GM19351 (cell line): Measurements from ENCODE around the gene TMEM62.
"Not testable (repeated sequence)": the region's sequence is repeated elsewhere in the genome, so short reads cannot be mapped to it uniquely, and the experiment has no call there.

ENCODE experiments used
- ATAC-seq: cut with Tn5 transposase; IDR thresholded peaks from one replicate; pipeline ENCODE4 v1.9.1; 2021; ENCODE audit warnings: mild to moderate bottlenecking, moderate library complexity; ENCODE audit not compliant: unreplicated experiment

Gene TMEM62

DNA sequence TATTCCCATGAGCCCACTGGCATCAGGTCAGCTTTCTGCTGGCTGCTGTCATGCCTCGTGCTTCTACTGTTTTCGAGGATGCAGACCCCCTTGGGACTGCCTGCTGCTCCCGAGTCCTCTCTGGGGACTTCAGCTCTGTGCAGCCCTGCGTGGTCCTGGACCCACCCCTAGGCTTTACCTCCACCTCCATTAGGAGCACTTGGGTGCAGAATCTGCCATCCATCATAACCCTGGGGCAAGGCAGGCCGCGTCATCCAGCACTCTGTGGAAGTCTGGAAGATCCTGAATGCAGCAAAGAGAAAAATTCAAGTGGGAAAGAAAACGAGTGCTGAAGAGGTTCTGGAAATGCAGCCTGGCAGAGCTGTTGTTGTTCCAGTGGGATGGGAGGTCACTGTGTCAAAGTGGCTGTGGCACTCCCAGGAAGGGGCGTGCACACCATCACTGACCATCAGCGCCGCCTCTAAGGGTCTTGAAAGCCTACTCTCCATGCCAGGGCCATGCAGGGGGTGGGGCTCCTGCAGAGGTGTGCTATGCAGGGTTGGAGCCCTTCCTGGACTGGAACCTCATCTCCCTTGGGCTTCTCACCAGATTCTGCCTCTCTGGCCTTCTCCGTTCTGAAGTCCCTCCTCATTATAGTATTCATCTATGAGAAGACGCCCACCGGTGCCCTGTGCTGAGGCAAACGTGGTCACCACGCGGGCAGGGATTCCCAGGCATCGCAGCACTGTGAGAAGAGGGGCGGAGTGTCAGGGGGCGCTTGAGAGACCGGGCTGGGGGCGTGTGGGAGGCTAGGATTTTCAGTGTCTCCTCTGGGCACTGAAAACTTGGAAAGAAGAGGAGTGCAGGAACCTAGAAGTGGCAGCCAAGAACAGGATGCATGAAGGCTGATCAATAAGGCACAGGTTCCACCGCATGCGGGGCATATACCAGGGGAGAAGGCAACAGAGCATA, 74.9 kb downstream of the TMEM62 start:
- ATAC-seq, result no peak

GRCh38 chr15:43209059-43209824, 75.9 kb downstream of the TMEM62 start:
- ATAC-seq, result no peak

DNA sequence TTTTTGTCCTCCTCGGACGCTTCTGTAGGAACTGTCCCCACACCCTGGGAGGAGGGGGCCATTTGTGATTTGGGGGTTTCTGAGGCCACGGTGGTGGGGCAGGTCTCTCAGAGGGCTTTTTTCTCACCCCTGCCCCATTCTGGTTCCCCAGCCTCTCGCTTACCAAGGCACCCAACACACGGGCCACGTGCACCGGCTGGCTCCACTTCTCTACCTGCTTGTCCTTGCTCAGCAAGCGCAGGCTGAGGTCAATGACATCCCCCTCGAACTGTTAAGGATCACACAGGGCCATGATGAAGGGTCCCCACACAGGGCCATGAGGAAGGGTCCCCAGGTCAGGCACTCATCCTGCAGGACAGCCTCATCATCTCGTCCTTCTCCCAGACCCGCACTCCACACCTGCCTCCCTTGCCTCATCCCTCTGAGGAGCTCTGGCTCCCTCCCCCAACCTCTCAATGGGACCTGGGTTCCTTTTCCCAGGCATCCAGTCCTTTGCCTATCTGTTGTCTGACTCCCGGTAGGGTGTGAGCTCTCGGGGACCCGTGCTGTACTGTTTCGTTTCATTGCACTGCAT, 76.9 kb downstream of the TMEM62 start:
- ATAC-seq, result no peak

DNA sequence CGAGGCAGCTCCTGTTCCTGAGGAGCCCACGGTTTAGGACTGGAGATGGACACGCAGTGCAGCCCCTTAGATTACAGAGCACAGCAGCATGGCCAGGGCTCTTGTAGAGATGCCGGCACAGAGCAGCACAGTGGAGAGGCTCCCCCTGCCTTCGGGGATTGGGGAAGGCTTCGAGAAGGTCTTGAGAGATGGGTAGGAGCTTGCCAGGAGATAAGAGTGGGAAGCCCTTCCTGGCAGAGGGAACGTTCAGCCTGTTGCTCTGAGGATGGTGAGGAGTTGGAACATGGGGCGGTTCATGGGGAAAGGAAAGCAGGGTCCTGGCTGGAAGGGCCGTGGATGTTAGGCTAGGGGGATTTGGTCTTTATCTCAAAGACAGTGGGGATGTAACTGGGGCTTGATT, 77.4 kb downstream of the TMEM62 start:
- ATAC-seq, result no peak

DNA sequence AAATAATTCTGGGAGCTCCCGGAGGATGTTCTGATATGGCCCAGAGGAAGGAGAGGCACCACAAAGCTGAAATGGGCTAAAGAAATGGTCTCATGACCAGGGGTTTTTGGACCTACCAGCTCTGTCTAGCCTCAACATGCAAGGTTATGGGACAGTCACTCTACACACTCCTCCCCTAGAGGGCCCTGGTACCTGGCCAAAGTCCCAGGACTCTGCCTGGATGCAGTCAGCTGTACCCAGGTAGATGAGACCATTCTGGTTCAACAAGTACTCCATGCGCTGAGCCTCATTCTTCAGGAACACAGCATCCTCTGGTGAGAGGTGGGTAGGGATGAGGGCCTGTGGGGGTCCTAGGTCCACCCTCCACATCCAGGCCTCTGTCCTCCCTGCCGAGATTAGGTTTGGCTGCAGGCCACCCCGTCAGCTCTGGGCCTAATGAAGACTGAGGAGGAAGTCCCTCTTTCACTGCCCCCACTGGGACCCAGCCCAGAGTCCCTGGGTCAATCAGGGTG, 77.9 kb downstream of the TMEM62 start:
- ATAC-seq, result no peak

GRCh38 chr15:43212299-43212698, 78.9 kb downstream of the TMEM62 start:
- no peak for ATAC-seq

GRCh38 chr15:43212951-43213350, 79.6 kb downstream of the TMEM62 start:
- no peak for ATAC-seq

- no peak for ATAC-seq
These were observed 80.1 kb downstream of the TMEM62 start for GRCh38 chr15:43213466-43213865.

DNA sequence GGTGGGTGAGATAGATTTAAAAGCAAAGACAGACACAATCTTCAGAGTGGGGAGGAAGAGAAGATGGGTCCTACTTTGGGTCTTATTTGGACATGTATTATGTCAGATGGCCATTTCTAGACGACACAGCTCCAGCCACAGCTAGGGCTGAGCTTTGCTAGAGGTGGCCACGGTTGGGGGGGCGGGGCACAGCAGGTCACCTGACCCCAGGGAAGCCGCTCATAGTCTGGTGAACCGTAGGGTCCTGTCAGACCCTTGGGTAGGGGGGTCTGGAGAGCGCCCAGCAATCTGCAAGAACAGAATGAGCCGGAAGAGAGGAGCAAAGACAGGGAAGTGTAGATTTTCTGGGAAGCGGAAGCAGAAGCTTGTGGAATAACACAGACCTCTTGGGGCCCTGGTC, 80.8 kb downstream of the TMEM62 start:
- ATAC-seq, result no peak

- no peak for ATAC-seq
These were observed 81.4 kb downstream of the TMEM62 start for GRCh38 chr15:43214592-43215295.

DNA sequence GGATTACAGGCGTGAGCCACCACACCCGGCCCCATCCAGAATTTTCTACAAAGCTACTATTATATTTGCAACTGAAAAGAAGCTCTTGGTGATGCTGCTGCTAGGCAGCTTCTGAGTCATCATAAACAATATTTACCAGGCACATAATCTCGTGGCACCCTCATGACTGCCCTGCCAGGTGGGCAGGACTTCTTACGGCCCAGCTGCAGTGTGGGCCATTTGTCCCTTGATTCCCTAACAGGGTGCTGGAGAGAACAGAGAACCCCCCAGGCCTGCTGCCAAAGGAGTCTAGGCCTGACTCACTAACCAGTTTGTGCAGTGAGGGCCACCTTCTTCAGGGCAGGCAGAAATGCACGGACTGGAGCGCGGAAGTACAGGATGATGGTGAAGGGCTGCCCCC, 82.6 kb downstream of the TMEM62 start:
- ATAC-seq, result no peak

GRCh38 chr15:43218908-43219706, 85.7 kb downstream of the TMEM62 start:
- no peak for ATAC-seq

- no peak for ATAC-seq
These were observed 86.8 kb downstream of the TMEM62 start for GRCh38 chr15:43219929-43220928.

DNA sequence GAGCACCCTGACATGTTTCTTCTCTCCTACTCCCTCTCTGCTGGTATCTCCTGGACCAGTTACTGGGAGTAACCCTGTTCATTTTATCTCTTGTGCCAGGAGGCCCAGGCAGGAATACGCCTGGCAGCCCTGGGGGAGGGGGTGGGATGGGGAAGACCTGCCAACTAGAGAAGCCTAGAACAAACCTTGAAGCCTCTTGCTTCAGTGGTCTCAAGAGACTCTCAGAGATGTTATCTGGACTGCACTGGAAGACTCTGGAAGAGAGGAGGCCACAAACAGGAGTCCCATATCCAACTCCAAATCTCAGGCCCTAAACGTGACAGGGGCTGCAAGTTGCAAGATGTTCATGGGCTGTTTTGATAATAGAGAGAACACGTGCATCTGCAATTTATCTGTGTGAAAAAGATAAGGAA, 87.6 kb downstream of the TMEM62 start, which contains the start of gene EPB42:
TSS of gene EPB42 (minus strand) at position 28 of the 413 bp plus-strand sequence. CDS start 193 bp downstream, outside the sequence.
- no peak for ATAC-seq

DNA sequence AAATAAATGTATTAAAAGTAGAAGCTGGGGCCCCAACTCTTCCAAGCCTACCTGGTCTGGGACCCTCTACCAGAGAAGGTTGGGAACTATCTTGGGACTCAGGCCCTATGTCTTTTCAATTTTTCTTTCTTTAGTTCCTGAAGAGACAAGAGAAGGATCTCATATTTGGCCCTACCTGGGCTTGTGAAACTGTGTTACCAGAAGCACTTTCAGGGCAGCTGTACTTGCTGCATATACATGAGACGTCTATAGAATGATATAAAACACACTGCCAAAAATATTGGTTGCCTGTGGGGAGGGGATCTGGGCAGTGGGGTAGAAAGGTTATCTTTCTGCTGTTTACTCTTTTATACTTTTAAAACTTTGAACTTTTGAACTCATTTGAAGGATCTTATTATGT, 88.0 kb downstream of the TMEM62 start:
- ATAC-seq, result no peak

GRCh38 chr15:43225201-43225949, 92.0 kb downstream of the TMEM62 start:
- no peak for ATAC-seq

DNA sequence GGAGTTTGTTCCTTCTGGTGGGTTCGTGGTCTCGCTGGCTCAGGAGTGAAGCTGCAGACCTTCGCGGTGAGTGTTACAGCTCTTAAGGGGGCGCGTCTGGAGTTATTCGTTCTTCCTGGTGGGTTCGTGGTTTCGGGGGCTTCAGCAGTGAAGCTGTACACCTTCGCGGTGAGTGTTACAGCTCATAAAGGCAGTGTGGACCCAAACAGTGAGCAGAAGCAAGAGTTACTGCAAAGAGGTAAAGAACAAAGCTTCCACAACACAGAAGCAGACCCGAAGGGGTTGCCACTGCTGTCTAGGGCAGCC, 92.5 kb downstream of the TMEM62 start:
- not testable (repeated sequence) for ATAC-seq
